NCI-H1436 (cell line): Measurements from ENCODE around the gene VILL.

ENCODE experiments used
- DNase-seq: peaks from one replicate; lab custom pipeline; 2025; lab: John Stamatoyannopoulos, UW

VILL gene

DNA sequence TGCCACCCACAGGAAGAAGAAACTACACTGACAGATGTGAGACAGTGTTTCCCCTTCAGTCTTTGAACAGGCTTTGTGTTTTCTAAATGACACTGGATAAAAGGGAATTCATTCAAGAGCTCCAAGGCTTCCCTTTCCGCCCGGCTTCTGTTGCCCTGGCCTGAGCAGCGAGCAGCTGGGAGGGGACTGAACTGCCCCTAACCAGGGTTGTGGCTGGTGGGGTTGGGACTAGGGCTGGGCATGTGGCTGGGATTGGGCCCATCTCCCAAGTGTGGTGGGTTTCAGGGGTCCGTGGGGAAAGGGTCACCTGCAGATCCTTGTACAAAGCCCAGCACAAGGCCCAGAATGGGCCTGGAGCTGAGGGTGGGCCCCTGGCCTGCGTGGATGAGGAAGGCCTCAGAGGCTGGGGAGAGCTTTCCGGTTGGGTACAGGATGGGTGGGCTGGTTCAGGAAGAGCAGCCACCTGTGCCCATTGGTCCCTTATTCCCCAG, 10.4 kb downstream of the VILL start:
- no peak for DNase-seq

GRCh38 chr3:38001456-38002081, 11.0 kb downstream of the VILL start:
- DNase-seq: no peak

- no peak for DNase-seq
Measured at GRCh38 chr3:38002291-38002876, 11.8 kb downstream of the VILL start.

DNA sequence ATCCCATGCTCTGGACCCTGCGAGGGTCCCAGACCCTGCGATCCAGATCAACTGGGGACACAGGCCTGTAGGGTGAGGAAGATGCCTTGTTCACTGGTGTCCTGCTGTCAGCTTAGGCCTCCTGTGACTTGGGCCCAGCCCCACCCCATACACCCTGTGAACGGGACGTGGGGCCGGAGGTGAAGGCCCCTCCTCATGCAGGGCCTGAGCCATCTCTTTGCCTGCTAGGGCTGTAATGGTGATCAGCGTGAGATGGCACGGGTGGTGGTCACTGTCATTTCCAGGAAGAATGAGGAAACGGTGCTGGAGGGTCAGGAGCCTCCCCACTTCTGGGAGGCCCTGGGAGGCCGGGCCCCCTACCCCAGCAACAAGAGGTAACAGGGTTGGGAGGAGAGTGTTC, 12.4 kb downstream of the VILL start:
- DNase-seq: no peak

GRCh38 chr3:38003371-38003816, 12.8 kb downstream of the VILL start:
- no peak for DNase-seq

DNA sequence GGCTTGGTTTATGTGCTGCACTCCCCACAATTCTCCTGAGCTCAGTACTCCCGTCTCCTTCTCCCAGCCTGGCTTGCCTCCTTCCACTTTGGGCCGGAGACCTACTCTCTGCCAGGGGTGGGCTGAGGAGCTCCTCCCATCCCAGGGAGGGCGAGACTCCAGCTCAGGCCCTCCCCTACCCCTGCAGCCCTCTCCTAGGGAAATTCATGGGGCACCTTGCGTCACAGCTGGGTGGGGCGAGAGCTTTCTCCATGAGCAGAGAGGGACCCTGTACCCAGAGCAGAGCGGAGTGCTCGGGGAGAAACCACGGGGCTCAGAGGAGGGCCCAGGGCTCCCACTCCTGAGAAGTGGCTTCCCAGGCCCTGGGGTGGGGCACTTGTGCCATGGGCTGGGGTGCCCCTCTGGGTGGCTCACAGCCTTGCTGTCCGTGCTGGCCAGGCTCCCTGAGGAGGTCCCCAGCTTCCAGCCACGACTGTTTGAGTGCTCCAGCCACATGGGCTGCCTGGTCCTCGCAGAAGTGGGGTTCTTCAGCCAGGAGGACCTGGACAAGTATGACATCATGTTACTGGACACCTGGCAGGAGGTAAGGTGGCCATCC, 13.3 kb downstream of the VILL start:
- DNase-seq: no peak

DNA sequence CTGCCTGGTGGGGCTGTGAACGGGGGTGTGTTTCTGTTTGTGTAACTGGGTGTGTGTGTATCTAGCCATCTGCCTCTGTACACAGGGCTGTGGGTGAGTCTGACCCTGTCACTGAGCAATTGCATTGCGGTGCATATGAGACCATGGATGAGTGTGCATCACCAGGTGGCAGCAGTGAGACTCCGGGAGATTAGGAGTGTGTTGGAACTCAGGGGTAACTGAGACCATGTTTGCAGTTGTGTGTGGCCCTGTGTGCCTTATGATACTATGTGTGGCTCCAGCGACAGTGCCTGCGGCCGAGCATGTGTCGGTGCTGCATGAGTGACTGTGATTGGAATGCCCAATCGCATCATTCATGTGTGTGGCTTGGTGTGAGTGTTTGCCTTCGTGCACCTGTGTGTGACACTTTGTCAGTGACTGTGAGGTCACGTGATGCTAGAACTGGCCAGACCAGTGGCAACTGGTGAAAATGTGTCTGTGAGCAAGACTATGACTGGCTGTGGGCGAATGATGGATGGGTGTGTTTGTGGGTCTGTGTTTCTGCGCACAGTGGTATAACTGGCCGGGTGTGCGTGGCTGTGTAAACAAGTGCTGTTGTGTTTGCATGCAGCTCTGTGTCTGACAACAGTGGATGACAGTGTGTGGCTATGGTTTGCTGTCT, 14.0 kb downstream of the VILL start:
- no peak for DNase-seq

- DNase-seq: no peak
Measured at GRCh38 chr3:38005076-38006020, 14.8 kb downstream of the VILL start.

- no peak for DNase-seq
Measured at GRCh38 chr3:38006031-38006430, 15.4 kb downstream of the VILL start.

- no peak for DNase-seq
Measured at GRCh38 chr3:38006445-38006995, 15.9 kb downstream of the VILL start.

DNA sequence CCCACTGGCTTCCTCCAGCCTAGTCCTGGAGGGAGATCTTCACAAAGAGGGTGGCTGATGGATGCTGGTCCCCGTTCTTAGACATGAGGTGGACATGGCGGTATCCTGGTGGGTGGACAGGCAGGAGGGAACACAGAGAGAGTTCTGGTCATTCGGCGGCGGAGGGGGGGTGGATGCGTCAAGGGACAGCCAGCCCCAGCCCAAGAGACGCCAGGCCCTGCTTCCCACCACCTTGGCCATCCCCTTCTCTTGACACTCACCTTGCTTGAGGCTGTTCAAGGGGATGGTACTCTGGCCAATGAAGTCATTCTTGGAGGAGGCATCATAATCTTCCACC, 17.1 kb downstream of the VILL start:
- DNase-seq: no peak

- no peak for DNase-seq
Measured at GRCh38 chr3:38008191-38008701, 17.7 kb downstream of the VILL start.

GRCh38 chr3:38008971-38009580, 18.5 kb downstream of the VILL start:
- DNase-seq: no peak

GRCh38 chr3:38009807-38010591, 19.4 kb downstream of the VILL start:
- DNase-seq: no peak

DNA sequence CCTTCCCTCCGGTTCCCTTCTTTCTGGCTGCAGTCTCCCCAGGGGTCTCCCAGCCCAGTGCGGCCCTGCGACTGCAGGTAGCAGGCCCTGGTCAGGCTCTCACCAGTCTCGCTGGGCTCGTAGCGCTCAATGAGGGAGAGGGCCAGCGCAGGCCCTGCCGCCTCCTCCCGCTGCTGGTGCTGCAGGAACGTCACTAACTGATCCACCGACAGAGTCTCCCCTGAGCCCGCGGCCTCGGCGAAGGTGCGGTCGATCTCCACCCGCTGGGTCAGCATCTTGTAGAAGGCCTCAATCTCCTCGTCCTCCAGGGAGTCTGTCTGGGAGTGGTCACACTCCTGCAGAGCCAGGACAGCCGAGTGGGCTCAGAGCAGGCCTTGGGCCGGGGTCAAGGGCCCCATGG, 20.5 kb downstream of the VILL start:
- no peak for DNase-seq

DNA sequence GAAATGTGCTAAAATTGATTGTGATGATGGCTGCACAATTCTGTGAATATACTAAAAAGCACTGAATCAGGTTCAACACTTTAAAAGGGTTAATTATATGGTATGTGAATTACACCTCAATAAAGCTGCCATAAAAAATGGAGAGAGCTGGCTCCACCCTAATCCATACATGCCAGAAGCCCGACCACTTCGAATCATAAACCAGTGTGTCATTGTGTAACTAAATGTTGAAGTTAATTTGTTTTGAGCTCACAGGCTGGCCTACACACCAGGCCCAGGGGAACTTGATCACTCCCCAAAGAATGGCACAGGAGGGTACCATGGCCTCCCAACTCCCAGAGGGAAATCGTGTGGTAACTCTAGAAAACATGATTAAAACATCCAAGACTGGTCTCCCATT, 24.9 kb downstream of the VILL start:
- DNase-seq: no peak

DNA sequence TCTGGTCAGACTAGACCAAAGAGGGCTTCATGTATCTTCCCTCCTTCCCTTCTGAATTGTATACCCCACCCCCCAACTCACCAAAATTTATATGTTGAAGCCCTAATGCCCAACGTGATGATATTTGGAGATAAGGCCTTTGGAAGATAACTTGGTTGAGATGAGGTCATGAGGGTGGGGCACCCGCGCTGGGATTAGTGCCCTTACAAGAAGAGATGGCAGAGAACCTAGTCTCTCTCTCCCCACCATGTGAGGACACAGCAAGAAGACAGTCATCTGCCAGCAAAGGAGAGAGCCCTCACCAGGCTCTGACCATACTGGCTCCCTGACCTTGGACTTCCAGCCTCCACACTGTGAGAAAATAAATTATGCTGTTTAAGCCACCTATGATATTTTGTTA, 25.4 kb downstream of the VILL start:
- DNase-seq: no peak

- DNase-seq: no peak
Measured at GRCh38 chr3:38016410-38016809, 25.8 kb downstream of the VILL start.

DNA sequence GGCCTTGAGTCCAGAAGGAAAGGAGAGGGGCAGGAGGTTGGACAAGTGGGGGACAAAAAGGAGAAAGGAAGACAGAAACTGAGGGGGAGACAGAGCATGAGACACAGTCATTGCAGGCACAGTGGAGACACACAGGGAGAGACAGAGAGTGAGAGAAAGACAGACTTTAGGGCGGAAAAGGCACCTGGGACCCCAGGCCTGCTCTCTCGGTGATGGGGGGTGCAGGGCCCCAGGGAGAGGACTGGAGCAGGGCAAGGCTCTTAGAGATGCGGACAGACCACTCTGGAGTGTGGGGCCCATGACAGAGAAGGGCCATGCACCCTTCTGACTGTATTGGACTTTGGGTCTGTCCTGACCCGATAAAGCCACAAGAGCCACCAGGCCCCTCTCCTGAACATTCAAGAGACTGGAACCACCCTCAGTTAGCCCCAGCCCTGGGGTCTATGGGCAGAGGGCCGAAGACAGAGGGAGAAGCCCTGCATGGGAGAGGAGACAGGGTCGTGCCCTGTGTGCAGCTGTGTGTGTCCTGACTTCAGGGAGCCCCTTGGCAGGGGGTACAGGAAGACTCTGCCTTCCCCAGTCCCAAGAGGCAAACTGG, 26.4 kb downstream of the VILL start:
- no peak for DNase-seq
